GM13977 (cell line): ENCODE data around the gene PDSS2.
"Not testable (repeated sequence)": the region's sequence is repeated elsewhere in the genome, so short reads cannot be mapped to it uniquely, and the experiment has no call there.

Experiments used
- DNase-seq: peaks from one replicate; pipeline ENCODE4 v3.0.0; 2012; ENCODE audit warnings: low spot score
- in situ Hi-C: fragments of 300-500 bp; cut with MboI; formaldehyde crosslinking; loops from one replicate; pipeline ENCODE4 v1.12.0; 2022; ENCODE audit warnings: low sequenced_read_pairs, low pct_unique_long_range_greater_than_20kb, mixed read lengths, inconsistent platforms; ENCODE audit not compliant: unreplicated experiment
- TF ChIP-seq, protein P1 (sequence below): IDR thresholded peaks from 2 replicates; pipeline ENCODE4 v1.5.1; 2012; ENCODE audit warnings: mild to moderate bottlenecking, control low read depth; ENCODE audit not compliant: insufficient read depth; ENCODE audit errors: extremely low read depth, missing control alignments

The PDSS2 gene

GRCh38 chr6:107154801-107155160, 304.6 kb downstream of the PDSS2 start:
- in situ Hi-C loops, result no loop called here
- TF ChIP-seq, protein P1, sequence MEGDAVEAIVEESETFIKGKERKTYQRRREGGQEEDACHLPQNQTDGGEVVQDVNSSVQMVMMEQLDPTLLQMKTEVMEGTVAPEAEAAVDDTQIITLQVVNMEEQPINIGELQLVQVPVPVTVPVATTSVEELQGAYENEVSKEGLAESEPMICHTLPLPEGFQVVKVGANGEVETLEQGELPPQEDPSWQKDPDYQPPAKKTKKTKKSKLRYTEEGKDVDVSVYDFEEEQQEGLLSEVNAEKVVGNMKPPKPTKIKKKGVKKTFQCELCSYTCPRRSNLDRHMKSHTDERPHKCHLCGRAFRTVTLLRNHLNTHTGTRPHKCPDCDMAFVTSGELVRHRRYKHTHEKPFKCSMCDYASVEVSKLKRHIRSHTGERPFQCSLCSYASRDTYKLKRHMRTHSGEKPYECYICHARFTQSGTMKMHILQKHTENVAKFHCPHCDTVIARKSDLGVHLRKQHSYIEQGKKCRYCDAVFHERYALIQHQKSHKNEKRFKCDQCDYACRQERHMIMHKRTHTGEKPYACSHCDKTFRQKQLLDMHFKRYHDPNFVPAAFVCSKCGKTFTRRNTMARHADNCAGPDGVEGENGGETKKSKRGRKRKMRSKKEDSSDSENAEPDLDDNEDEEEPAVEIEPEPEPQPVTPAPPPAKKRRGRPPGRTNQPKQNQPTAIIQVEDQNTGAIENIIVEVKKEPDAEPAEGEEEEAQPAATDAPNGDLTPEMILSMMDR, result no peak
- no peak for DNase-seq

- DNase-seq, result no peak
- TF ChIP-seq, protein P1, result no peak
- in situ Hi-C loops, result no loop called here
Observed at GRCh38 chr6:107154131-107154800, 305.1 kb downstream of the PDSS2 start.

DNA sequence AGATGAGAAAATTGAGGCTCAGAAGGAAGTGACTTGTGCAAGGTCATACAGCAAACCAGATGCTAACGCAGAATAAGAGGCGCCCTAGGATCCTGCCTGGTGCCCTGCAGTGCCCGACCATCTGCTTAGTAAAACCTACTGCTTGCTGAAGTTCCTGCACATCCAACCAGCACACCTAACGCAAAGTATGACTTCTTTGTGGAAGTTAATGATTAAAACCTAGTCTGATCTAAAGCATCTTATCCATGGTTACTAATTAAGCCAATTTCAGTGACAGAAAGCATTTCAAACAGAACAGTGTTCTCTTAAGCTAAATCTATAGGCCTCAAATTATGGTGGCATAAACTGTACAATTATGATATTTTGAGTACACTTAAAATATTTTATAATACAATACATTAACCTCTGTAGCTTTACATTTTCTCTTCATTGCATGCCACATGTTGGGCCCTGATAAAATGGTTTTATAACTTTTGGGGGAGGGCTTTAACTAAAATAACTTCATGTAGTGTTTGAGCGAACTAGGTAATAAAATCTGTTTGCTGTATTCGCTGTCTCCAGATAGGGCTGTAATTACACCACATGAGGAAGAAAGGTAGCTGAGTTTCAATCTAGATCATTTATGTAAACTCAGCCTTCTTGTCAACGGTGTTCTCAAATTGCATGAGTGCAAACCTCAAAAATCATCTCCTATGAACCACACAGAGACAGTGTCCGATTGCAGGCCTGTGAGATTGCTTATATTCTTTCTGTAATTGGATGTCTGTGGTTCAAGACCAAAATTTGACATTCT, 306.5 kb downstream of the PDSS2 start:
- TF ChIP-seq, protein P1, result no peak
- no peak for DNase-seq

GRCh38 chr6:107144666-107145065, 314.7 kb downstream of the PDSS2 start:
- in situ Hi-C loops, result no loop called here
- TF ChIP-seq, protein P1, result no peak
- DNase-seq, result no peak

More for the DNA sequence above, 306.5 kb downstream of the PDSS2 start:
- in situ Hi-C loops, result no loop called here

- TF ChIP-seq, protein P1, result no peak
Observed at GRCh38 chr6:107144014-107144413, 315.4 kb downstream of the PDSS2 start.

GRCh38 chr6:107140581-107140980, 318.8 kb downstream of the PDSS2 start:
- DNase-seq, result no peak
- TF ChIP-seq, protein P1, result no peak
- in situ Hi-C loops, result no loop called here

More at GRCh38 chr6:107144014-107144413, 315.4 kb downstream of the PDSS2 start:
- no peak for DNase-seq
- in situ Hi-C loops, result no loop called here

GRCh38 chr6:107136324-107136723, 323.0 kb downstream of the PDSS2 start:
- in situ Hi-C loops, DNase-seq: not testable (repeated sequence)

GRCh38 chr6:107135048-107135680, 324.2 kb downstream of the PDSS2 start:
- DNase-seq, in situ Hi-C loops: not testable (repeated sequence)
